Lung (tissue), 12 donors: ENCODE results near the gene GRPEL1. TPM values are rescaled to one million over a fixed set of nuclear protein-coding genes. Genes with fewer than 3 reads are reported as not detected.

Experiments
- ATAC-seq: fragments of 200-7000 bp; cut with Tn5 transposase; one replicate; pipeline ENCODE4 v1.9.1; 2020; ENCODE audit warnings: moderate number of reproducible peaks; ENCODE audit not compliant: insufficient read depth, low FRiP score
- DNase-seq, 3 donors: peaks; one replicate each; pipeline ENCODE4 v3.0.0-alpha.2; 2013 to 2017
- H3K27ac ChIP-seq, 2 donors: one replicate each; pipeline ENCODE4 v1.5.1; 2013; ENCODE audit warnings: mild to moderate bottlenecking in 2 of 2, moderate library complexity in 2 of 2, control low read depth in 1 of 2, inconsistent platforms in 1 of 2, low read depth in 1 of 2, low read length in 1 of 2
- H3K27me3 ChIP-seq, 3 donors: one replicate each; pipeline ENCODE4 v1.5.1; 2013; ENCODE audit warnings: low read length in 2 of 3; ENCODE audit not compliant: control insufficient read depth in 3 of 3, insufficient read depth in 3 of 3
- H3K36me3 ChIP-seq, 4 donors: one replicate each; pipeline ENCODE4 v1.5.1; 2013; ENCODE audit warnings: low read length in 4 of 4, mild to moderate bottlenecking in 1 of 4, moderate library complexity in 1 of 4; ENCODE audit not compliant: control insufficient read depth in 4 of 4, insufficient read depth in 4 of 4
- H3K4me1 ChIP-seq, 5 donors: one replicate each; pipeline ENCODE4 v1.5.1; 2013; ENCODE audit warnings: low read length in 5 of 5, mild to moderate bottlenecking in 2 of 5, moderate library complexity in 1 of 5; ENCODE audit not compliant: control insufficient read depth in 5 of 5, insufficient read depth in 5 of 5
- H3K4me3 ChIP-seq: one replicate; pipeline ENCODE4 v1.5.1; 2013; ENCODE audit warnings: mild to moderate bottlenecking, control low read depth, moderate library complexity
- H3K9ac ChIP-seq, 2 donors: one replicate each; pipeline ENCODE4 v1.5.1; 2013; ENCODE audit warnings: low read length in 2 of 2, control low read depth in 1 of 2; ENCODE audit not compliant: insufficient read depth in 1 of 2
- H3K9me3 ChIP-seq, 4 donors: one replicate each; pipeline ENCODE4 v1.5.1; 2013; ENCODE audit warnings: low read length in 3 of 4, mild to moderate bottlenecking in 1 of 4, moderate library complexity in 1 of 4; ENCODE audit not compliant: control insufficient read depth in 4 of 4, insufficient read depth in 3 of 4
- WGBS, 2 donors: extraction: QIAGEN DNeasy Blood & Tissue Kit; methylation state at CpG; one replicate each; pipeline ENCODE4 v1.1.7; 2013; 5-methylcytosine and 5-hydroxymethylcytosine counted together
- polyA plus RNA-seq, 2 donors: library from polyadenylated mRNA; stranded (reverse); fragments of 200-250 nt; gene quantifications; one replicate each; pipeline ENCODE4 v1.2.1, GENCODE V29; 2013
- total RNA-seq, 2 donors: library from RNA; depleted of rRNA in 1 of 2; stranded (reverse); fragments of >200 nt in 1 of 2; gene quantifications; one replicate each; pipeline ENCODE4 v1.2.1, GENCODE V29; 2014 to 2021
- TF ChIP-seq, protein P1 (sequence below): IDR thresholded peaks from 2 replicates; pipeline ENCODE4 v1.5.1; 2012; ENCODE audit warnings: mild to moderate bottlenecking; ENCODE audit errors: control extremely low read depth, extremely low read depth
- donor health status: control.
- donor health status: control.
- donor health status: Bipolar disorder and iron deficiency.
- donor health status: healthy.
- donor health status: DM: yes; HTN: yes; CAD: no.

Gene GRPEL1
- total and polyA plus RNA-seq, 4 donors, result 13.9 to 39.1 (median 29.3) TPM

DNA sequence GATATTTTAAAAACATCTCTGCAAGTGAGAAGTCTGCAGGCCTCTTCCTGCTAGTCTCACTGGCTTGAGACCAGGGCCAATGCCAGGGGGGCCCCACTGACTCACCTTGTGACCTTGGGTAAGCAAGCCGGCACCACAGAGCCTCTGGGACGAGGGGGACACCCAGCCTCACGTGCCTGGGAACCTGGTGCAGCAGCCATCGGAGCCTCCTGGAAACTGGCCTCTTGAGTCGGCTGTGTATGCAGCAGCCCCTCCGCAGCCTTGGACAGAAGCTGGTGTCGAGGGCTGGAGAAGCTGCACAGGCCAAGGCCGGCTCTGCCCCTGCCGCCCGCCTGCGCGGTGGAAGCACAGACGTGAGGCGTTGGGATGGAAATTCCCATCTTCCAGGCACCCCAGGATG, 16.0 kb downstream of the GRPEL1 start:
- TF ChIP-seq, protein P1, sequence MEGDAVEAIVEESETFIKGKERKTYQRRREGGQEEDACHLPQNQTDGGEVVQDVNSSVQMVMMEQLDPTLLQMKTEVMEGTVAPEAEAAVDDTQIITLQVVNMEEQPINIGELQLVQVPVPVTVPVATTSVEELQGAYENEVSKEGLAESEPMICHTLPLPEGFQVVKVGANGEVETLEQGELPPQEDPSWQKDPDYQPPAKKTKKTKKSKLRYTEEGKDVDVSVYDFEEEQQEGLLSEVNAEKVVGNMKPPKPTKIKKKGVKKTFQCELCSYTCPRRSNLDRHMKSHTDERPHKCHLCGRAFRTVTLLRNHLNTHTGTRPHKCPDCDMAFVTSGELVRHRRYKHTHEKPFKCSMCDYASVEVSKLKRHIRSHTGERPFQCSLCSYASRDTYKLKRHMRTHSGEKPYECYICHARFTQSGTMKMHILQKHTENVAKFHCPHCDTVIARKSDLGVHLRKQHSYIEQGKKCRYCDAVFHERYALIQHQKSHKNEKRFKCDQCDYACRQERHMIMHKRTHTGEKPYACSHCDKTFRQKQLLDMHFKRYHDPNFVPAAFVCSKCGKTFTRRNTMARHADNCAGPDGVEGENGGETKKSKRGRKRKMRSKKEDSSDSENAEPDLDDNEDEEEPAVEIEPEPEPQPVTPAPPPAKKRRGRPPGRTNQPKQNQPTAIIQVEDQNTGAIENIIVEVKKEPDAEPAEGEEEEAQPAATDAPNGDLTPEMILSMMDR, result no peak
- H3K9me3 ChIP-seq, result no peaks in the 10 kb centered on the region
- ATAC-seq, result no peak
- DNase-seq, result no peak
- H3K36me3 ChIP-seq, result peaks cover 0 to 33% (median 16%) of the 10 kb centered on the region in 4 donors
- H3K27ac ChIP-seq, result peak overlapping the region in 1 of 2 donors; percentile 1
- no peak overlapping the region for H3K9ac ChIP-seq
- no peak overlapping the region for H3K4me3 ChIP-seq
- peaks cover 0 to 30% (median 3%) of the 10 kb centered on the region in 5 donors for H3K4me1 ChIP-seq
- H3K27me3 ChIP-seq, result no peaks in the 10 kb centered on the region
- WGBS, 2 donors, result 94 to 95% methylated on average over 14 of the region's 14 CpGs

DNA sequence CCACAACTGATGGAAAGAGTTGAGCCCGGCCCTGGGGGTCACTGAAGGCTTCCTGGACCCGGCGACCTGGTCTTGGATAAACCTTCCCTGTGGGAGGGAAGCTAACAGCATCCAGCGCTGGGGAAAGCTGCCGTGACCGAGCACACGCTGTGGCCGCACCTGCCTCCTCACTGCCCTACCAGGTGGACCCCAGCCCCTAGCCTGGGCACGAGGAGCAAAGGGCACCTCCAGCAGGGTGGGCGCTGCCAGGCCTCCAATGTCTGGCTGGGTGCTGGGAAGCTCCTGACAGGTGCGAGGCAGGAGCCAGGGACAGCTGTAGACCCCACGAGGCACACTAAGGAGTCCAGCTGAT, 16.7 kb downstream of the GRPEL1 start:
- Histone ChIP-seq H3K4me1 (peaks cover 0 to 36% (median 5%) of the 10 kb centered on the region in 5 donors), H3K27me3 (no peaks in the 10 kb centered on the region), H3K36me3 (peaks cover 0 to 32% (median 12%) of the 10 kb centered on the region in 4 donors), H3K4me3 (no peak overlapping the region), H3K27ac (no peak overlapping the region), H3K9ac (no peak overlapping the region), H3K9me3 (no peaks in the 10 kb centered on the region)
- WGBS, 2 donors, result 90 to 96% methylated on average over 12 of the region's 12 CpGs
- ATAC-seq, result no peak
- no peak for DNase-seq
- TF ChIP-seq, protein P1, result no peak

DNA sequence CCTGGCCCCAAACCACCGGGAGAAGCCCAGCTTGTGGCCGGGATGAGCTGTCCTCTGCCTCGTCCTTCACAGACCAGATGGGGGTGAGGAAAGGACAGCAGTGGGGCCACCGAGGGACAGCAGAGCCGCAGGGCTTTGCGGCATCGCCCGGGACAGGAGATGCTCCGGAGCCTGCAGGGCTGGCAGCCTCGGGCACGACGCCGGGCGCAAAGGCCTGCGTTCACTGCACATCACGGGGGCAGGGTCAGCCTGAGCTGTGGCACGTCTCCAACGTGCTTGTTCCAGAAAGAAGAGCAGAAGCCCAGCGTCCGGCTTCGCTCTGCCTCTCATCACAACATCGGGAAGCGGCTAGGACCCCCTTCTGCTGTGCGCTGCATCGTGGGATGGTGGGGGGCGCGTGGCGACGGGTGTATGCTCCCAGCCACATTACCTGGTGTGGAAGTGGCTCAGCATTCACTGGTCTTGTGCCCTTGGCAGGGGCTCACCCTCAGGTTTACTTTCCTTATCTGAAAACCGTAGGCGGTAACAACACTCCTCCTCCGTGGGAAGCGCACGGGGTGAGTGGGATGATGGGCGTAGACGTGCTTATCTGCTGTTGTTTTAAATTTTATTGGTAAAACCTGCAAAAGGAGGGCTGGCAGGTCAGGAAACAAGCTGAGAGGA, 17.3 kb downstream of the GRPEL1 start:
- no peak overlapping the region for H3K9ac ChIP-seq
- no peaks in the 10 kb centered on the region for H3K9me3 ChIP-seq
- H3K36me3 ChIP-seq, result peaks cover 0 to 29% (median 9%) of the 10 kb centered on the region in 4 donors
- TF ChIP-seq, protein P1, result no peak
- H3K4me1 ChIP-seq, result peaks cover 0 to 40% (median 8%) of the 10 kb centered on the region in 5 donors
- H3K27ac ChIP-seq, result no peak overlapping the region
- DNase-seq (no peak), ATAC-seq (no peak)
- H3K27me3 ChIP-seq, result no peaks in the 10 kb centered on the region
- 84 to 92% methylated on average over 36 of the region's 36 CpGs for WGBS, 2 donors
- H3K4me3 ChIP-seq, result no peak overlapping the region

DNA sequence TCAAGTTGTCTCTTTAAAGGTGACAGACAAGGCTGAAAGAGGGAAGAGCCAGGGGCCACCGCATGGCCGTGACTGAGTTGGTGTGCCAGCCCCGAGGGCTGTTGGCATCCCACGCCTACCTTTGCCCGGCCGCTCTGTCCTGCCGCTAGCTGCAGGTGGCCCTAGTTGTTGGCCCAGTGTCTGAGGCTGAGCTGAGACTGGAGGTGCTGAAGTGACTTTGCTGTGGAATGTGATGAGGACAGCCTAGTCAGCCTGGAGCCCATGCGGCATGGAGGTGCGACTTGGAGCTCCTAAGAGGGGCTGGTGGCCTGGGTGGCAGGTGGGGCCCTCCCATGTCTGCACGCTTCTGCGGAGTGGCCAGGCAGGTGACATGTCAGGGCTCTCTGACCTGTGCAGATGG, 18.1 kb downstream of the GRPEL1 start:
- no peak for DNase-seq
- no peak for ATAC-seq
- Histone ChIP-seq H3K4me3 (no peak overlapping the region), H3K27ac (no peak overlapping the region), H3K4me1 (peaks cover 4 to 44% (median 14%) of the 10 kb centered on the region in 5 donors), H3K9me3 (no peaks in the 10 kb centered on the region), H3K27me3 (no peaks in the 10 kb centered on the region), H3K9ac (no peak overlapping the region), H3K36me3 (peaks cover 0 to 23% (median 3%) of the 10 kb centered on the region in 4 donors)
- WGBS, 2 donors, result 90 to 96% methylated on average over 11 of the region's 11 CpGs
- TF ChIP-seq, protein P1, result no peak
